K562 treated with DMSO at 1 percent for 4 hours (cell line): Measurements from ENCODE around the gene CHRM2. TPM values are rescaled to one million over a fixed set of nuclear protein-coding genes. Genes with fewer than 3 reads are reported as not detected.

Experiments used
- total RNA-seq: library from RNA; unstranded; fragments of 300-600 nt; gene quantifications from 2 replicates; pipeline ENCODE4 v1.2.3, GENCODE V29; 2022; ENCODE audit not compliant: insufficient read depth

CHRM2 gene
- total RNA-seq: not detected in 2 replicates

DNA sequence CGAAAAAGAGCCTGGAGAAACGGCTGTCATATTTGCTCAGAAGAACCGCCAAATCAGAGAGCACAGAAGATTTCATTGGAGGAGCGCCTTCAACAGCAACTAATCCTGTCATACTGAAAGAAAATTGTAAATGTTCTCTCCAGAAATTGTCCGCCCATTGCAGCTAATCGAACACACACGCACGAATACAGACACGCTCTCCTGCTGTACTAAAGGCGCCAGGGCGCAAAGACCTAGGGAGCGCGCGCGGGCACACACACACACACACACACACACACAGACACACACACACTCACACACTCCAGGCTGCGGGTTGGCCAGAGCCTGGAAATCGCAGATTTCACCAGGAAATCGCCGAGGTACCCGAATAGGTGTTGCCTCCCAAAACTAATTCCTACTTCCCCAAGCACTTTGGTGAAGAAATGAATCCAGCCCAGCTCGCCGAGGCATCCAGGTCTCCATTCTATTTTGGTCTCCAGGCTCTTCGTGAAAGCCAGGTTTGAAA, at the start of gene CHRM2:
TSS of gene CHRM2 (plus strand) at position 157 of the 505 bp plus-strand sequence. CDS start 146,214 bp downstream, outside the sequence.

